GM12872 (cell line): ENCODE results near the gene NTN5.

ENCODE experiments used
- CTCF ChIP-seq: IDR thresholded peaks from 3 replicates; pipeline ENCODE4 v1.5.1; 2011; ENCODE audit warnings: low read depth, mild to moderate bottlenecking, low read length, moderate library complexity; ENCODE audit not compliant: insufficient read depth

Gene NTN5

GRCh38 chr19:48614436-48615230 is 58.2 kb downstream of the NTN5 start, which contains the start of gene FAM83E:
TSS of gene FAM83E (minus strand) at chr19:48615076. CDS start at chr19:48613372, 1,704 bp downstream.
- no peak for TF ChIP-seq CTCF

GRCh38 chr19:48613852-48614435 is 58.9 kb downstream of the NTN5 start:
- no peak for TF ChIP-seq CTCF

GRCh38 chr19:48613024-48613851 is 59.6 kb downstream of the NTN5 start:
- no peak for TF ChIP-seq CTCF

- TF ChIP-seq CTCF = no peak
Measured at GRCh38 chr19:48611872-48612271, 60.9 kb downstream of the NTN5 start.
